RPMI7951 (cell line): ENCODE results near the gene THOC6. TPM values are rescaled to one million over a fixed set of nuclear protein-coding genes. Genes with fewer than 3 reads are reported as not detected.

Experiments used
- DNase-seq: peaks from one replicate; pipeline ENCODE4 v3.0.0-alpha.2; 2012; ENCODE audit warnings: low read depth
- total RNA-seq: library from RNA; depleted of rRNA; stranded (reverse); fragments of >200 nt; shearing (Covaris generic); gene quantifications from 2 replicates; pipeline ENCODE4 v1.2.3, GENCODE V29; 2014

The THOC6 gene
- total RNA-seq, 1 experiment from 2014 or later = 20.8 TPM

GRCh38 chr16:2991566-2992261 is 32.1 kb upstream of the THOC6 start:
- no peak for DNase-seq

- no peak for DNase-seq
Measured at GRCh38 chr16:2992383-2993081, 31.3 kb upstream of the THOC6 start.

- no peak for DNase-seq
Measured at GRCh38 chr16:2996298-2996697, 27.5 kb upstream of the THOC6 start.

GRCh38 chr16:2999929-3000328 is 23.9 kb upstream of the THOC6 start:
- no peak for DNase-seq

- no peak for DNase-seq
Measured at GRCh38 chr16:3000540-3000939, 23.3 kb upstream of the THOC6 start.

- DNase-seq = no peak
Measured at GRCh38 chr16:3001316-3001715, 22.5 kb upstream of the THOC6 start.

GRCh38 chr16:3003582-3004270 is 20.1 kb upstream of the THOC6 start:
- DNase-seq = peak; percentile 97

GRCh38 chr16:3004319-3004718 is 19.5 kb upstream of the THOC6 start:
- DNase-seq = no peak

- DNase-seq = no peak
Measured at GRCh38 chr16:3004781-3005284, 19.0 kb upstream of the THOC6 start.

GRCh38 chr16:3007059-3007956 is 16.5 kb upstream of the THOC6 start:
- no peak for DNase-seq

- DNase-seq = no peak
Measured at GRCh38 chr16:3007957-3008689, 15.7 kb upstream of the THOC6 start.

GRCh38 chr16:3008690-3009037 is 15.2 kb upstream of the THOC6 start:
- DNase-seq = no peak

- no peak for DNase-seq
Measured at GRCh38 chr16:3009568-3010390, 14.1 kb upstream of the THOC6 start.

GRCh38 chr16:3010510-3010909 is 13.3 kb upstream of the THOC6 start:
- no peak for DNase-seq

GRCh38 chr16:3012246-3012645 is 11.6 kb upstream of the THOC6 start:
- no peak for DNase-seq

- DNase-seq = peak; percentile 53
Measured at GRCh38 chr16:3012828-3013420, 10.9 kb upstream of the THOC6 start, which contains the start of gene CLDN9. Gene CLDN9 (plus strand): TSS chr16:3012923. CDS start chr16:3013363, 440 bp downstream.

GRCh38 chr16:3013491-3013951 is 10.3 kb upstream of the THOC6 start:
- DNase-seq = no peak

GRCh38 chr16:3013998-3014690 is 9.7 kb upstream of the THOC6 start:
- no peak for DNase-seq

GRCh38 chr16:3014971-3015370 is 8.9 kb upstream of the THOC6 start:
- no peak for DNase-seq
